DND-41 (cell line): ENCODE data around the gene TMEM134.

Experiments used
- ATAC-seq: fragments of 200-7000 bp; cut with Tn5 transposase; 3 replicates; pipeline ENCODE4 v1.9.1; 2021; ENCODE audit warnings: low read depth; ENCODE audit not compliant: insufficient read depth
- DNase-seq: peaks from one replicate; pipeline ENCODE4 v3.0.0-alpha.2; 2020
- H2AFZ ChIP-seq: 2 replicates; pipeline ENCODE4 v1.6.0; 2012; ENCODE audit warnings: low read depth, low read length
- H3K27ac ChIP-seq: 2 replicates; pipeline ENCODE4 v1.5.1; 2012; ENCODE audit warnings: low read length, inconsistent platforms
- H3K27me3 ChIP-seq: fragments of 200-600 bp; sonication (generic); 2 replicates; pipeline ENCODE4 v1.6.0; 2012; ENCODE audit warnings: low read length, mild to moderate bottlenecking, inconsistent platforms; ENCODE audit not compliant: insufficient read depth, poor library complexity
- H3K36me3 ChIP-seq: 2 replicates; pipeline ENCODE4 v1.5.1; 2012; ENCODE audit warnings: low read length, inconsistent platforms; ENCODE audit not compliant: insufficient read depth
- H3K4me1 ChIP-seq: 2 replicates; pipeline ENCODE4 v1.5.1; 2012; ENCODE audit warnings: mild to moderate bottlenecking, low read length; ENCODE audit not compliant: insufficient read depth
- H3K4me2 ChIP-seq: 2 replicates; pipeline ENCODE4 v1.6.0; 2012; ENCODE audit warnings: mild to moderate bottlenecking, moderate library complexity, low read length, inconsistent platforms; ENCODE audit not compliant: insufficient read depth
- H3K4me3 ChIP-seq, 2 experiments: fragments of 200-600 bp in 1 of 2; shearing (Covaris generic) in 1 of 2; 2 replicates each; pipeline ENCODE4 v1.5.1; 2012 to 2016; ENCODE audit warnings: inconsistent platforms in 2 of 2, low read length in 2 of 2, mild to moderate bottlenecking in 2 of 2, low read depth in 1 of 2, moderate library complexity in 1 of 2
- H3K79me2 ChIP-seq: 2 replicates; pipeline ENCODE4 v1.6.0; 2012; ENCODE audit warnings: low read length, inconsistent platforms; ENCODE audit not compliant: insufficient read depth
- H3K9ac ChIP-seq: 2 replicates; pipeline ENCODE4 v1.6.0; 2012; ENCODE audit warnings: low read depth, mild to moderate bottlenecking, inconsistent platforms, low read length, moderate library complexity
- H3K9me3 ChIP-seq: 2 replicates; pipeline ENCODE4 v1.5.1; 2012; ENCODE audit warnings: low read length, moderate library complexity, mild to moderate bottlenecking, inconsistent platforms; ENCODE audit not compliant: insufficient read depth, severe bottlenecking
- H4K20me1 ChIP-seq: 2 replicates; pipeline ENCODE4 v1.6.0; 2012; ENCODE audit warnings: low read length; ENCODE audit not compliant: insufficient read depth
- EZH2 ChIP-seq: IDR thresholded peaks from 3 replicates; pipeline ENCODE4 v1.6.1; 2012; ENCODE audit warnings: borderline replicate concordance, low read depth, mild to moderate bottlenecking, moderate library complexity, low read length, inconsistent platforms; ENCODE audit not compliant: severe bottlenecking
- TF ChIP-seq, protein P1 (sequence below): IDR thresholded peaks from 2 replicates; pipeline ENCODE4 v1.5.1; 2012; ENCODE audit warnings: borderline replicate concordance, low read length, moderate library complexity, mild to moderate bottlenecking; ENCODE audit not compliant: poor library complexity, severe bottlenecking; ENCODE audit errors: extremely low read depth

TMEM134 gene

DNA sequence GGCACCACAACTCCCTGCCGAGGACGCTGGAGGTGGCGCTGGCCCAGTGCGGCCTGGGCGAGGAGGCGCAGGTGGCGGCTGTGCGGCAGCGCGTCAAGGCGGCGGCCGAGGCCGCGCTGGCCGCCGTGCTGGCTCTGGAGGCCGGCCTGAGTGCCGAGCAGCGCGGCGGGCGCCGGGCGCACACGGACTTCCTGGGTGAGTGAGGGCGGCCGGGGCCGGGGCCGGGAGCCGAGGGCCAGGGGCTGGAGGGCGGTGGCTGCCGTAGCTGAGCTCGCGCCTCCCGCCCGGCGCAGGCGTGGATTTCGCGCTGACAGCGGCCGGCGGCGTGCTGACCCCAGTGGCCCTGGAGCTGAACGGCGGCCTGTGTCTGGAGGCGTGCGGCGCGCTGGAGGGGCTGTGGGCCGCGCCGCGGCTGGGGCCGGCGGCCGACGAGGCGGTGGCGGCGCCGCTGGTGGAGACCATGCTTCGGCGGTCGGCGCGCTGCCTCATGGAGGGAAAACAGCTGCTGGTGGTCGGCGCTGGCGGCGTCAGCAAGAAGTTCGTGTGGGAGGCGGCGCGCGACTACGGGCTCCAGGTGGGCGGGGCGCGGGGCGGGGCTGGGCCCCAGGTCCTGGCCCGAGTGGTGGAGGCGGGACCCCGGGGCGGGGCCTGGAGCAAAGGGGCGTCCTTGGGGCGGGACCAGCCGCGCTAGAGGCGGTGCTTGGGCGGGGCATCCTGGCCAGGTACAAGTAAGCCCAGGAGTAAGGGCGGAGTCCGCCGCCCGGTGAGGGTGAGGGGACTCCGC, 48.2 kb downstream of the TMEM134 start:
- TF ChIP-seq, protein P1, sequence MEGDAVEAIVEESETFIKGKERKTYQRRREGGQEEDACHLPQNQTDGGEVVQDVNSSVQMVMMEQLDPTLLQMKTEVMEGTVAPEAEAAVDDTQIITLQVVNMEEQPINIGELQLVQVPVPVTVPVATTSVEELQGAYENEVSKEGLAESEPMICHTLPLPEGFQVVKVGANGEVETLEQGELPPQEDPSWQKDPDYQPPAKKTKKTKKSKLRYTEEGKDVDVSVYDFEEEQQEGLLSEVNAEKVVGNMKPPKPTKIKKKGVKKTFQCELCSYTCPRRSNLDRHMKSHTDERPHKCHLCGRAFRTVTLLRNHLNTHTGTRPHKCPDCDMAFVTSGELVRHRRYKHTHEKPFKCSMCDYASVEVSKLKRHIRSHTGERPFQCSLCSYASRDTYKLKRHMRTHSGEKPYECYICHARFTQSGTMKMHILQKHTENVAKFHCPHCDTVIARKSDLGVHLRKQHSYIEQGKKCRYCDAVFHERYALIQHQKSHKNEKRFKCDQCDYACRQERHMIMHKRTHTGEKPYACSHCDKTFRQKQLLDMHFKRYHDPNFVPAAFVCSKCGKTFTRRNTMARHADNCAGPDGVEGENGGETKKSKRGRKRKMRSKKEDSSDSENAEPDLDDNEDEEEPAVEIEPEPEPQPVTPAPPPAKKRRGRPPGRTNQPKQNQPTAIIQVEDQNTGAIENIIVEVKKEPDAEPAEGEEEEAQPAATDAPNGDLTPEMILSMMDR: peak; percentile 5
- no peak for TF ChIP-seq EZH2
- H3K9ac ChIP-seq: peak overlapping the region; percentile 91
- H3K4me2 ChIP-seq: peak overlapping the region; percentile 95
- ATAC-seq (peak; percentile 78), DNase-seq (peak; percentile 98)
- H4K20me1 ChIP-seq: no peaks in the 10 kb centered on the region
- peak overlapping the region; percentile 66; the same call in 1 of the 2 replicates for H2AFZ ChIP-seq
- peaks cover 53% of the 10 kb centered on the region for H3K4me1 ChIP-seq
- H3K9me3 ChIP-seq: no peaks in the 10 kb centered on the region
- H3K79me2 ChIP-seq: peaks cover 36% of the 10 kb centered on the region
- H3K27ac ChIP-seq: peak overlapping the region; percentile 93
- peak overlapping the region; percentile 32 to 66; a peak in 3 of 4 replicates for H3K4me3 ChIP-seq
- no peaks in the 10 kb centered on the region for H3K27me3 ChIP-seq
- peaks cover 6% of the 10 kb centered on the region; the same call in 1 of the 2 replicates for H3K36me3 ChIP-seq

DNA sequence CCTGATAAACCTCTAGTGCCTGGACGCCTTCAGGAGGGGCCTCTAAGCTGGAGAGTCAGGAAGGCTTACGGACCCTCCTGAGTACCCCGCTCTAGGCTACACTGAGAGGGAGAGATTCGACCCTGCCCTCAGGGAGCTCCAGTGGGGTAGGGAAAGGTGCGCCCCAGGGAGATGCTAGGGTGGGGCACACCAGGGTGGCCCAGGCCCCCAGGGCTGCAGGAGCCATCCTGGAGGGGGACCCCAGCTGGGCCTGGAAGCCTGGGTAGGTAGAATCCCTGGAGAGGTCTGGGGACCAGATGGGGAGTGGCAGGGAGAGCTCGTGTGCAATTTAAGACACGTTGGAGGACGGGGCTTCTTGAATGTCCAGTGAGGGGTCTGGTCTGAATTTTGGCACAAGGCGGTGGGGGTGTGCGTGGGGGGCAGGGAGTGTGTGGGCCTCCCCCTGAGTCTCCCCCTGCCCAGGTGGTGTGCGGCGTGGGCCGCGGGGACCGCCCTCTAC, 48.9 kb downstream of the TMEM134 start:
- H3K4me3 ChIP-seq: peak overlapping the region; percentile 32 to 66; a peak in 3 of 4 replicates
- ATAC-seq (no peak), DNase-seq (no peak)
- peaks cover 37% of the 10 kb centered on the region for H3K79me2 ChIP-seq
- peaks cover 54% of the 10 kb centered on the region for H3K4me1 ChIP-seq
- peak overlapping the region; percentile 95 for H3K4me2 ChIP-seq
- peak overlapping the region; percentile 93 for H3K27ac ChIP-seq
- peaks cover 6% of the 10 kb centered on the region; the same call in 1 of the 2 replicates for H3K36me3 ChIP-seq
- no peaks in the 10 kb centered on the region for H3K9me3 ChIP-seq
- H3K9ac ChIP-seq: peak overlapping the region; percentile 91
- H4K20me1 ChIP-seq: no peaks in the 10 kb centered on the region
- H3K27me3 ChIP-seq: no peaks in the 10 kb centered on the region
- H2AFZ ChIP-seq: peak overlapping the region; percentile 66; the same call in 1 of the 2 replicates
- no peak for TF ChIP-seq EZH2
- TF ChIP-seq, protein P1: no peak

DNA sequence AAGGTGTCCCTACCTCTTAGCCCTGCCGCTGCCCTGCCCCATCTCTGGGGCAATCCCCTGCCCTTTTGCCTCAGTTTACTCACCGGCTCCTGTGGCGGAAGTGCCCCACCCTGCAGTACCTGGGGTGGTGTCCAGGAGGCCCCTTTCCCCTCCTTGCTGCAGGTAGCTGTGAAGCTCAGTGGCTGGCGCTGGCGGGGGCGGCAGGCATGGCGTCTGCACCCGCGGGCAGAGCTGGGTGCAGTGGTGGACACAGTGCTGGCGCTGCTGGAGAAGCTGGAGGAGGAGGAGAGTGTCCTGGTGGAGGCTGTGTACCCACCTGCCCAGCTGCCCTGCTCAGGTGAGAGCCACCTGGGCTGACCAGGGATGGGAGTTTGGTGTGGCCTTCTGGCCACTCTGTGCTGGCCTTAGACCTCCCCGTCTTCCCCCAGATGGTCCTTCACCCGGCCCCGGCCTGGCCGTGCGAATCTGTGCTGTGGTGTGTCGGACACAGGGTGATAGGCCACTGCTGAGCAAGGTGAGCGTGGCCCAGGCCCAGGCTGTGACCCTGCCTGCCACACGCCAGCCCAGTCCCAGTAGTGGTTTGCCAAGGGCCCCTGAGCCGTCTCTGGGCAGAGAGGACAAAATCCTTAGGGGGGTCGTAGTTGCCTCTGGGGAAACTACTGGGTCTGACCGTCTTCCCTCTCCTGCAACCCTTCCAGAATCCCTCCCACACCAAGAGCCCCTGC, 49.6 kb downstream of the TMEM134 start:
- Histone ChIP-seq H3K4me3 (peak overlapping the region in 1 of 2 experiments; percentile 66; a peak in 2 of 4 replicates), H3K4me2 (peak overlapping the region; percentile 95), H3K79me2 (peaks cover 37% of the 10 kb centered on the region), H3K9me3 (no peaks in the 10 kb centered on the region), H3K36me3 (peaks cover 6% of the 10 kb centered on the region; the same call in 1 of the 2 replicates), H3K4me1 (peaks cover 54% of the 10 kb centered on the region), H2AFZ (no peak overlapping the region), H4K20me1 (no peaks in the 10 kb centered on the region), H3K27ac (peak overlapping the region; percentile 93), H3K27me3 (no peaks in the 10 kb centered on the region), H3K9ac (peak overlapping the region; percentile 91)
- no peak for TF ChIP-seq EZH2
- TF ChIP-seq, protein P1: no peak
- DNase-seq (no peak), ATAC-seq (no peak)
